Activated CD4-positive, alpha-beta memory T cell treated with anti-CD3 and anti-CD28 coated beads for 36 hours (primary cell): ENCODE data around the gene MICA. TPM values are rescaled to one million over a fixed set of nuclear protein-coding genes. Genes with fewer than 3 reads are reported as not detected.
A peak's percentile ranks its signal among the peaks of the same experiment; 100 is the strongest.

Experiments
- CTCF ChIA-PET: fragments of 350-600 bp; sonication (Branson Sonifier 250); formaldehyde crosslinking; loops from one replicate; lab custom pipeline; 2021; ENCODE audit warnings: antibody characterized with exemption, inconsistent platforms; lab: Charles Lee
- POLR2A ChIA-PET: fragments of 350-600 bp; sonication (Branson Sonifier 250); formaldehyde crosslinking; loops from one replicate; lab custom pipeline; 2021; ENCODE audit warnings: antibody characterized with exemption; lab: Charles Lee
- DNase-seq: peaks from one replicate; pipeline ENCODE4 v3.0.0-alpha.2; 2020
- H3K27ac Mint-ChIP-seq: one replicate; pipeline ENCODE4 v1.8.0; 2021; ENCODE audit warnings: mixed read lengths
- H3K27me3 Mint-ChIP-seq: one replicate; pipeline ENCODE4 v1.8.0; 2021; ENCODE audit warnings: mixed read lengths
- H3K36me3 Mint-ChIP-seq: one replicate; pipeline ENCODE4 v1.8.0; 2021; ENCODE audit warnings: mixed read lengths
- H3K4me1 Mint-ChIP-seq: one replicate; pipeline ENCODE4 v1.8.0; 2021; ENCODE audit warnings: low read depth, mixed read lengths
- H3K4me3 Mint-ChIP-seq: one replicate; pipeline ENCODE4 v1.8.0; 2021; ENCODE audit warnings: mild to moderate bottlenecking, mixed read lengths
- H3K9me3 Mint-ChIP-seq: one replicate; pipeline ENCODE4 v1.8.0; 2021; ENCODE audit warnings: mixed read lengths
- intact Hi-C: fragments of 100-400 bp; cut with micrococcal nuclease; formaldehyde crosslinking; loops from one replicate; pipeline ENCODE4 v1.15.1; 2023
- microRNA-seq: library from miRNA; unstranded; fragments of <30 nt; microRNA quantifications from one replicate; pipeline ENCODE4 v1.2.0, GENCODE V29; 2022; ENCODE audit warnings: borderline number of aligned reads, borderline microRNAs expressed, borderline replicate concordance
- total RNA-seq, 2 experiments: library from RNA; stranded (reverse); gene quantifications; one replicate each; pipeline ENCODE4 v1.2.3, GENCODE V29; 2021

Gene MICA
- total RNA-seq, 2 experiments from 2014 or later: 7.1 to 8.6 TPM

- Mint-ChIP-seq H3K4me1 (peaks cover 49% of the 10 kb centered on the region), H3K9me3 (no peaks in the 10 kb centered on the region), H3K27me3 (no peaks in the 10 kb centered on the region), H3K4me3 (peak overlapping the region; percentile 100), H3K36me3 (peaks cover 38% of the 10 kb centered on the region), H3K27ac (peak overlapping the region; percentile 96)
- CTCF ChIA-PET: interaction anchor here (0.7 to 1.3 kb wide), 8 partner anchors 10 to 65 kb away, joined by 3 to 5 read pairs (median 4); no protein-coding TSS in a partner anchor
- POLR2A ChIA-PET: interaction anchor here (0.6 to 1.2 kb wide), 3 partner anchors 10 to 85 kb away, joined by 3 to 4 read pairs (median 3); partner anchors contain the start of gene NFKBIL1
- no peak for DNase-seq
- intact Hi-C loops: no loop called here
These were observed 58.9 kb downstream of the MICA start for GRCh38 chr6:31462026-31462963.

- Mint-ChIP-seq H3K36me3 (peaks cover 40% of the 10 kb centered on the region), H3K4me3 (peak overlapping the region; percentile 100), H3K9me3 (no peaks in the 10 kb centered on the region), H3K27ac (peak overlapping the region; percentile 96), H3K27me3 (no peaks in the 10 kb centered on the region), H3K4me1 (peaks cover 58% of the 10 kb centered on the region)
- intact Hi-C loops: loop anchor here (1.0 kb wide), 3 partner anchors 9 to 260 kb away; no protein-coding TSS in a partner anchor
- ChIA-PET CTCF (interaction anchor here (0.7 to 1.3 kb wide), 7 partner anchors 11 to 66 kb away, joined by 3 to 5 read pairs (median 4); no protein-coding TSS in a partner anchor), POLR2A (interaction anchor here (1.0 to 1.2 kb wide), 2 partner anchors 11 to 84 kb away, joined by 3 to 4 read pairs; partner anchors contain the start of gene NFKBIL1)
- DNase-seq: peak; percentile 94
These were observed 59.8 kb downstream of the MICA start for GRCh38 chr6:31462964-31463870.

DNA sequence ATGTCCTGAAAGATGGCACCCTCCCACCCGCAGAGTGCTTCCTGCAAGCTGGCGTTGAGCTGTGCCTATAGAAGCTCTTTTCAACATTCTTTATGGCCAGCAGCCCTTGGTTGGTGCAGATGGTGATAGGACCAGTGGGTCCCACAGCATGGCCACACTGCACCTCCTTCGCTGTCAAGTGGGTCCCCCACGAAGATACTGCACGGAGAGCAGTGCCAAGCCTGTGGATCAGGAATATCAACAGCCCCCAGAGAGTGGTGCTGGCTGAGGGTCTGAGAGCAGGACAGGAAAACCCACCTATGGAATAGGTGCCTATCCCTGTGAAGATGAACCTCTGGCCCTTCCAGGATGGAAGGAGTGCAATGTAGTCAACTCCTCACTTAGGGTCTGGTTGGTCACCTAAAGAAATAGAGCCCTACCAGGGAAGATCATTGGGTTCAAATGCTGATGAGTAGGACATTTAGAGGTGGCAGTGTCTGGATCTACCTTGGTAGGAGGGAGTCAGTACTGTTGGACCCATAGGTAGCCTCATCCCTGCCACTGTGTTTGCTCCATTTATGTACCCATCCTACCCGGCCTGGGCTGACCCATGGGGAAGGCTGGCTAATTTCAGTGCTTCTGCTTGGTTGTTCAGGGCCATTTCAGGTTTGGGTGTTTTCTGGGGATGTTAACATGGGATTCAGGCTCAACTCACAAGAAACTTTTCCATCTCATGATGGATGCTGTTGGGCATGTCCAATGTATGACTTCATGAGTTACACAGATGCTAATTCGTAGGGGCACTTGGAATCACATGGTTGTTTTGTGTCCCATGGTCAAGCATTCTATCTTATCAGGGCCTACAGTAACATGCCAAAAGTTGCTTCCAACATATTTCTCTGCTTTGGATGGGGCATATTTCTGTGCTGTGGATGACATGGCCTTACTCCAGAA, 61.1 kb downstream of the MICA start:
- H3K9me3 Mint-ChIP-seq: no peaks in the 10 kb centered on the region
- no peak for DNase-seq
- H3K36me3 Mint-ChIP-seq: peaks cover 40% of the 10 kb centered on the region
- ChIA-PET CTCF (no interaction called here), POLR2A (no interaction called here)
- peak overlapping the region; percentile 100 for H3K4me3 Mint-ChIP-seq
- peaks cover 70% of the 10 kb centered on the region for H3K4me1 Mint-ChIP-seq
- intact Hi-C loops: no loop called here
- no peaks in the 10 kb centered on the region for H3K27me3 Mint-ChIP-seq
- peak overlapping the region; percentile 96 for H3K27ac Mint-ChIP-seq

Small RNA genes lying within 50 kb of the gene (microRNA-seq; reads per million reads assigned to microRNA genes)
- 2.4 reads per million for gene MIR6891

Other genes with a start within 250 kb of the MICA start
- 10 to 100 TPM; 44.5 to 50.5 TPM for gene CCHCR1, start 245.8 kb upstream of the MICA start, total RNA-seq
- 10 to 100 TPM; 93.0 to 93.1 TPM for gene TCF19, start 245.0 kb upstream of the MICA start, total RNA-seq
- gene POU5F1, start 232.9 kb upstream of the MICA start, total RNA-seq: under 1 TPM in 1 of 2 experiments, not detected in 1; 0.52 TPM
- gene HLA-C, start 131.5 kb upstream of the MICA start, total RNA-seq: 100 to 1,000 TPM; 976 to 983 TPM
- gene HLA-B, start 46.4 kb upstream of the MICA start, total RNA-seq: 1,000 to 10,000 TPM; 3,016 to 3,060 TPM
- 10 to 100 TPM; 21.1 to 23.2 TPM for gene MICB, start 94.5 kb downstream of the MICA start, total RNA-seq
- gene MCCD1, start 125.4 kb downstream of the MICA start, total RNA-seq: not detected
- 100 to 1,000 TPM; 538 to 547 TPM for gene DDX39B, start 138.4 kb downstream of the MICA start, total RNA-seq
- 1 to 10 TPM; 1.4 to 1.6 TPM for gene ATP6V1G2, start 143.0 kb downstream of the MICA start, total RNA-seq
- 10 to 100 TPM; 18.5 to 21.5 TPM for gene NFKBIL1, start 144.0 kb downstream of the MICA start, total RNA-seq
- gene LTA, start 168.7 kb downstream of the MICA start, total RNA-seq: 100 to 1,000 TPM; 696 to 733 TPM
- 100 to 1,000 TPM; 165 to 167 TPM for gene TNF, start 172.0 kb downstream of the MICA start, total RNA-seq
- 100 to 1,000 TPM; 161 to 164 TPM for gene LTB, start 178.8 kb downstream of the MICA start, total RNA-seq
- 10 to 100 TPM; 15.7 to 16.9 TPM for gene LST1, start 182.7 kb downstream of the MICA start, total RNA-seq
- 10 to 100 TPM; 11.7 to 12.2 TPM for gene NCR3, start 189.4 kb downstream of the MICA start, total RNA-seq
- 10 to 100 TPM; 26.1 to 29.0 TPM for gene AIF1, start 211.6 kb downstream of the MICA start, total RNA-seq
- 100 to 1,000 TPM; 246 to 257 TPM for gene PRRC2A, start 217.1 kb downstream of the MICA start, total RNA-seq
- gene BAG6, start 249.1 kb downstream of the MICA start, total RNA-seq: 100 to 1,000 TPM; 351 to 354 TPM